ENCODE data around the gene LCTL.

DNA sequence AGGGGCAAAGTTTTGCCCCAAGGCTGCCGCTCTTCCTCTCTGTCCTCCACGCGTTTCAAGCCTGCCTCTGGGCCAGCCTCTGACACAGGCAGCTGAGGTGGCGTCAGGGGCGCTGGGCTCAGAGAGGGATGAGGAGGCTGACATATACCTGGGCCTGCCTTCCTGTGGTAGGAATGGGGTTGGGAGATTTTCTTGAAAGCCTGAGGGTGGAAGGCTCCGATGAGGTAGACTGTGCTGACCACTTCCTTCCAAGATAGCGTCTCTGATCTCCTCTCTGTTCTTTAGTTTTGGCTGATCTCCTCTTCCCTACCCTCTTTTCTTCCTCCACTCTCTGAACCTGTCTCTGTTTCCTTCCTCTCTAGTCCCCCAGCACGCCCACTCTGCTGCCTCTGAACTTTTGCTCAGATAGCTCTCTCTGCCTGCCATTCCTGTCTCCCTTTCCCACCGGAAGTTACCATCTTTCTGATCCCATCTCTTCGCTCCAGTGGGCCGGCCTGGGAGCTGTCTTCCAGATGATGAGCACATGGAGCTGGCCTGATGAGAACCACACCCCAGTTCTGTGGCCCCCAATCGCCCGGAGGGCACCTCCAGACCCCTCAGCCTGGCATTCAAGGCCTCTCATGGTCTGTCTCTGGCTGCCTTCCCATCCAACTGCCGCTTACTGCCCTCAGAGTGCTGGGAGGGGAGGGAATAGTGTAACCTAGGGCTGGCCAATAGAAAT is 32.5 kb upstream of the LCTL start:
- TF ChIP-seq, protein P1, sequence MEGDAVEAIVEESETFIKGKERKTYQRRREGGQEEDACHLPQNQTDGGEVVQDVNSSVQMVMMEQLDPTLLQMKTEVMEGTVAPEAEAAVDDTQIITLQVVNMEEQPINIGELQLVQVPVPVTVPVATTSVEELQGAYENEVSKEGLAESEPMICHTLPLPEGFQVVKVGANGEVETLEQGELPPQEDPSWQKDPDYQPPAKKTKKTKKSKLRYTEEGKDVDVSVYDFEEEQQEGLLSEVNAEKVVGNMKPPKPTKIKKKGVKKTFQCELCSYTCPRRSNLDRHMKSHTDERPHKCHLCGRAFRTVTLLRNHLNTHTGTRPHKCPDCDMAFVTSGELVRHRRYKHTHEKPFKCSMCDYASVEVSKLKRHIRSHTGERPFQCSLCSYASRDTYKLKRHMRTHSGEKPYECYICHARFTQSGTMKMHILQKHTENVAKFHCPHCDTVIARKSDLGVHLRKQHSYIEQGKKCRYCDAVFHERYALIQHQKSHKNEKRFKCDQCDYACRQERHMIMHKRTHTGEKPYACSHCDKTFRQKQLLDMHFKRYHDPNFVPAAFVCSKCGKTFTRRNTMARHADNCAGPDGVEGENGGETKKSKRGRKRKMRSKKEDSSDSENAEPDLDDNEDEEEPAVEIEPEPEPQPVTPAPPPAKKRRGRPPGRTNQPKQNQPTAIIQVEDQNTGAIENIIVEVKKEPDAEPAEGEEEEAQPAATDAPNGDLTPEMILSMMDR (IDR thresholded peaks at IDR 0.05; ENCODE audit: poor library complexity), result no peak
- no peak for TF ChIP-seq EZH2 (IDR thresholded peaks at IDR 0.05; ENCODE audit: borderline replicate concordance)

All from hepatocyte (in vitro differentiated cells).